Activated CD4-positive, CD25-positive, alpha-beta regulatory T cell (primary cell): ENCODE data around the gene POC5.
"Not testable (repeated sequence)": the region's sequence is repeated elsewhere in the genome, so short reads cannot be mapped to it uniquely, and the experiment has no call there.

Source experiments
- DNase-seq, 4 experiments: peaks; one replicate each; lab custom pipeline; 2025; lab: John Stamatoyannopoulos, UW

The POC5 gene, protein sequence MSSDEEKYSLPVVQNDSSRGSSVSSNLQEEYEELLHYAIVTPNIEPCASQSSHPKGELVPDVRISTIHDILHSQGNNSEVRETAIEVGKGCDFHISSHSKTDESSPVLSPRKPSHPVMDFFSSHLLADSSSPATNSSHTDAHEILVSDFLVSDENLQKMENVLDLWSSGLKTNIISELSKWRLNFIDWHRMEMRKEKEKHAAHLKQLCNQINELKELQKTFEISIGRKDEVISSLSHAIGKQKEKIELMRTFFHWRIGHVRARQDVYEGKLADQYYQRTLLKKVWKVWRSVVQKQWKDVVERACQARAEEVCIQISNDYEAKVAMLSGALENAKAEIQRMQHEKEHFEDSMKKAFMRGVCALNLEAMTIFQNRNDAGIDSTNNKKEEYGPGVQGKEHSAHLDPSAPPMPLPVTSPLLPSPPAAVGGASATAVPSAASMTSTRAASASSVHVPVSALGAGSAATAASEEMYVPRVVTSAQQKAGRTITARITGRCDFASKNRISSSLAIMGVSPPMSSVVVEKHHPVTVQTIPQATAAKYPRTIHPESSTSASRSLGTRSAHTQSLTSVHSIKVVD

DNA sequence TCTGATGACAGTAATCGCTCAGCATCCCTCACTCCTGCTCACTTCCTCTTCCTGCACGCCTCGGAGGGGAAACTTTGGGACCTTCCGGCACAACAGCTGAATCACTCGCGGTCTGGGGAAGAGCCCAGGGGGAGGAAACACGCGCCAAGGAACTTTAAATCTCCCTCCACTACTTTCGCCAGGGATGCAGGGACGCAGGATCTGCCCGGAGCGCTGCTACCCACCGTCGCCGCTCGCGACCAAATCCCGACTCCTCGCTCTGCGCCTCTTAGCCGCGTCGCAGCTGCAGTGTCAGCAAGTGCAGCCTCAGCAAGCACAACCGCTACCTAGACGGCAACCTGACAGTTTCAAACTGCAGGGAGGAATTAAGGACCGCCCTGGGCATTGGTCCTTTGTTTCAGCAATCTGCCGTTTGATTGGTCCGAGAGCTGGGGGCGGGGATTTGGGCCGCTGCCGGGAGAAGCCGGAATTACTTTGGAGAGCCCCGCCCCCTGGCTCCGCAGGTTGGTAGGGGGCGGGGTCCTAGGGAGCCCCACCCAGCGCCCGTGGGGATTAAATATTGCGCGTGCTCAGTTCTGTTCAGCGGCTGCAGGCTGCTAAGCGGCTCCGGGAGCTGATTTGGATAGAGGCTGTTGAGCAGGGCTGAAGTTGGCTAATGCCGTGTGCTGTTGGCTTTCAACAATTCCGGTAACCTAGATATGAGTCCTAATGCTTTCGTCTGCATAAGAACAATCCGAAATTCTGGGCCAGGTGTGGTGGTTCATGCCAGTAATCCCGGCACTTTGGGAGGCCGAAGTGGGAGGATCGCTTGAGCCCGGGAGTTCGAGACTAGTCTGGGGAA lies at the start of gene POC5:
Gene POC5 (minus strand): TSS at position 356 of the 841 bp plus-strand sequence. CDS start 4,500 bp downstream, outside the sequence.
- peak; percentile 94 to 99 (median 95) for DNase-seq

DNA sequence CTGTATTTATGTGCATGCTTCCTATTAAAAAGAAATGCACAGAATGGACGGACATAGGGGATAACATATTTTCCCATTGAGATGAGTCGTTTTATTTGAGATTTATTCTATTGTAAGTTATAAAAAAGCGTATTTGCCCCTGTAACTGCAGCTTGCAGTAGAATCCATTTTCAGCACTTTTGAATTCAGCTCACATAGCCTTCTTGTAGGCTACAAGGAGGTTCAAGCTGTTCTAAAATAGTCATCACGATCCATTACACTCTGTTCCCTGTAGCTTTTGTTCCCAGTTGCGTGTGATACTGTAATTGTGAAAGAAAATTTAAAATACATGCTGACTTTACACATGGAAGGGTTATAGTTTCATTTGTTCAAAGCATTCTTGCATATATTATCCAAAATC lies 40.9 kb upstream of the POC5 start:
- no peak for DNase-seq

DNA sequence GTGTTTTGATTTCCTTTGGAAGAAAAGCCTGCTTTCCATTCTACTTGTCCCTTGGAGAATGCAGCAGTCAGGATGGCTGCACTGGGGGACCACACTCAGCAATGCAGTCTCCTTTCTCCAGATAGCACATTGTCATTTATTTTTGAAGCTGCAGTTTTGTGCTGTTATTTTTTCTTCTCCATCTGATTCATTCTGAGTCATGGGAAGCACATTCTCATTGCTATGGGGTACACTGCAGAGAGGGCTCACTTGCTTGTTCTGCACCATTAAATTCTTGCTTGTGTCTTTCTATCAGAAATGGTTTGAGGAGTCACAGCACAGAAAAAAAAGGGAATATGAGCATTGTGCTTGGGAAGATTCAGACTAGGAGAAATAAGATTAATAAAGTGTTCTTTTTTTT lies 39.7 kb upstream of the POC5 start:
- DNase-seq, result no peak

DNA sequence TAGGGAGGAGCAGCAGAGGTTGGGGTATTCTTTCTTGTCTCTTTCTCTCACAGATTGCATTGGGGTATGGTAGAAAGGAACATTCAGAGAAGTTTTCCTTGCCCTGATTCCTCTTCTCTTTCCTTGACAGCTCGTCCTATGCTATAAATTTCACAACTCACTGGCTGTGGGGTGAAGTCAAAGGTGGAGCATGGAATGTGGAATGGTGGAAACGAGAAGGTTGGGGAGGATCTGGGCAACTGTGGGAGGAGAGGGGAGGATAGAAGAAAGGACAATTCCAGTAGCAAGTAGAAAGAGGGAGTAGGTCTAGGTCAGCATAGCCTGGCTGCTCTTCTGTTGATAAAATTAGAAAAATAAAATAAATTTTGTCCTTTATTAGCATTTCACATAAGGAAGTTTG lies 39.0 kb upstream of the POC5 start:
- DNase-seq, result no peak

DNA sequence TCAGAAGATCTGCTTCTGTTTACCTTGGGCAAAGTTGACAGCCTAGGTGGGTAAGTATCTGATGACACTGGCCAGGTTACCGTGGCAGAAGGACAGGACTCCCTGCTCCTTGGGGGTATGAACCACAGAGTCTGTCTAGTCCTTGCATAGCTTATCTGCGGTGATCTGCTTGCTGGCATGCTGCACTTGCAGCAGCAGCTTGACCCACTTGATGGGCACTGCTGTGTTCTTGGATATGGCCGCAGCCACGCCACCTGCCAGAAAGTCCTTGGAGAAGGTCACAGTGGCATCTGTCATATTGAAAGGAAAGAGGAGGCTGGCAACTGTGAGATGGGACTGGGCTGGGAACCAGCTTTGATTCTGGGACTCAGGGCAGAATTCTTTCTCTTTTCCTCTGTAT lies 35.9 kb upstream of the POC5 start:
- DNase-seq, result no peak

DNA sequence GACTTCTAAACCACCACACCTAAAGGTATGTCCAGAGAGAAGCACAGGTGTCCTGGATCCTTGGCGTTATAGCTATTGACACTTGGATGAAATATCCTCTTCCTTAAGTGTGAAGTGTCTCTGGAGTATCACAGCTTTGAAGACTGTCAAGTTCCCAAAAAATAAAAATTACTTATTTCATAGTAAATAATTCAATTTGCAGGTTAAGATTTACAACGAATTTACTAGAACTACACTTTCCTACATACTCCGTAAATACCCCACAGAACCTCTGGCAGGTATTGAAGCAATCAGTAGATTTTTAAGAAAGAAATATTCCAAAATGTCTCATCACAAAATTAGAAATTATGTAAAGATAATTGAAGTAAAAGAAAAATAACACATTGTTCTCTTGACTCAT lies 27.1 kb upstream of the POC5 start:
- DNase-seq, result no peak

DNA sequence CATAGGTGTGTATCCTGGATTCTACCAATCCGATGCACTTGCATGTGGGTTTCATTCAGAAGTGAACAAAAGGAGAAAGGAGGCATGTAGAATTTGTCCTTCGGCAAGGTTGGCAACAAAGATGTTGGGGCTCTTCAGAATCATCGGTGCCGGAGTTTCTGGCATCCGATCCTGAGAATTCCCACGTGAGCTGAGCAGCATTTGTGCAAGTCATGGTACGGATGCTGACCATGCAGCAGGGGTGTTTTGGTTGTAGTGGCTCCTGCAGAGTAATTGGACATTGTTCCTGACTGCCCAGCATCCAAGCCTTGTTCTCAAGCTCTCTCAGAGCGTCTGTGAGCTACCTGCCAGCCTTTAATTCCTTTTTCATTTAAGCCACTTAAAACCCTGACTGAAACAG lies 19.0 kb upstream of the POC5 start:
- no peak for DNase-seq

DNA sequence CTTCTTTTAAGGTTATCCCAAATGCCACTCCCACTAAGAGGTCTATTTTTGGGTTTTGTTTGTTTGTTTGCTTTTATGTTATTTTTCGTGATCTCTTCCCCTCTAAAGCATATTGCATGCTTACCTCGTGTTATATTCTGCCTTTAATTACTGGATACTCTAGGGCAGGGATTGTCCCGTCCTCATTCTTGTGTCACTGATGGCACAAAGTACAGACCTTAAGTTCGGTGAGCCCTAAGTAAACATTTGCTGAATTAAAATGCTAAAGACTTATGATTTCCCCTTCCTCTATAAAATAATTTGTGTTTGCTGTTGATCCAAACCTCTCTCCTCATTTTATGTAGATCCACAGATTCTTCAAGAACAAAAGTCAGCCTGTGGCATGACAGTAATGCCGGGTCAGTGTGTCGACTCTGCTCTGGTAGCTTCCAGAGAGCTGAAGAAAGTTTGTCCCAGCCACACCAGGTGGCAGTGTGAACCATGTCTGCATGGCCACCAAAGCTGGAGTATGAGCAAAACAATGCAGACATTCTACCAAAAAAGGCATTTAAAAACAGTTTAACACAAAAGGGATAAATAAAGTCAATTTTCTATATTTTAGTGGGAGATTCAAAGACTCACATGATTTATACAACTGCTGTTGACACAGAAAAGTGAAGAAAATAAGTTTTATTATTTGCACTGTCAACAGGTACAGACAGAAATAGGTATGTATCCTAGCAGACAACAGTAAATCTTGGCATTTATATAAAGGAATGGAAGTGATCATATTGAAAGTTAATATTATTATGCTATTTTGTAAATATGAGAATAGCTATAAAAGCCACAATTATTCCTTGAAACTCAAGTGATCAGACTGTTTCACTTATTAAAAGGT lies 17.9 kb upstream of the POC5 start:
- DNase-seq, result no peak

DNA sequence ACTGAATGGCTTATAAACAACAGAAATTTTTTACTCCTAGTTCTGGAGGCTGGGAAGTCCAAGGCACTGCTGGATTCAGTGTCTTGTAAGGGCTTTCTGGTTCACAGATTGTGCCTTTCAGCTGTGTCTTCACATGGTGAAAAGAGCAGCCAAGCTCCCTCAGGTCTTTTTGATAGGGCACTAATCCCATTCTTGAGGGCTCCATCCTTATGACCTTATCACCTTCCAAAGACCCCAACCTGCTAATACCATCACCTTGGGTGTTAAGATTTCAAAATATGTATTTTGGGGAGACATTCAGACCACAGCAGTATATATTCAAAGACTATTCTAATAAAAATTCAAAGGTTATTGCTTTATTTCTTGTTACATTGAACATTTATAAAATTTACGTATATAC lies 16.5 kb upstream of the POC5 start:
- no peak for DNase-seq

DNA sequence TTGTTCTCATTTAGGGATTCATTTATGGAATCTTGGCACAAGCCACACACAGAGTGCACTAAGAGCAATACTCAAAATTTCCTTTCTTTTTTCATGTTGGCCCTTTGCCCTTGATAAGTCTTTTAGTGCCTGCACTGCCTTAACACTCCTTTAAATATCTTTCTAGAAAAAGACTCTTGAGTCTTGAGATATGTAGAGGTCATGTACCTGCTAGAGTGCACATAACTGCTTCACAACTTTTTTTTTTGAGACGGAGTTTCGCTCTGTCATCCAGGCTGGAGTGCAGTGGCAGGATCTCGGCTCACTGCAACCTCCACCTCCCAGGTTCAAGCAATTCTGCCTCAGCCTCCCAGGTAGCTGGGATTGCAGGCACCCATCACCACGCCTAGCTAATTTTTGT lies 14.3 kb upstream of the POC5 start:
- not testable (repeated sequence) for DNase-seq

DNA sequence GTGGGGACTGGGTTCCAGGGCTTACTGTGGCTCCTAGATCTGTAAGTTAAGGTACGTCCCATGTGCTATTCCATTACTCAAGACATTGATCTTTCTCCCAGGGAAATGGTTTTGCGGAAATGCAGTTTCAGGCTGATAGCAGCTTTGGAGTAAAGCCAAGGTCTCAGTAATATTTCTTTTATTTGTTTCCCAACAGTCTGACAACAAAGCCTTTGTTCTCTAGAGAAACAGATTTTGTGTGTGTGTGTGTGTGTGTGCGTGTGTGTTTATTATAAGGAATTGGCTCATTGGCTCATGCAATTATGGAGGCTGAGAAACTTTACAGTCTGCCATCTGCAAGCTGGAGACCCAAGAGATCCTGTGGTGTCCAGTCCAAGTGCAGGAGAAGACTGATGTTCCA lies 12.1 kb upstream of the POC5 start:
- no peak for DNase-seq

DNA sequence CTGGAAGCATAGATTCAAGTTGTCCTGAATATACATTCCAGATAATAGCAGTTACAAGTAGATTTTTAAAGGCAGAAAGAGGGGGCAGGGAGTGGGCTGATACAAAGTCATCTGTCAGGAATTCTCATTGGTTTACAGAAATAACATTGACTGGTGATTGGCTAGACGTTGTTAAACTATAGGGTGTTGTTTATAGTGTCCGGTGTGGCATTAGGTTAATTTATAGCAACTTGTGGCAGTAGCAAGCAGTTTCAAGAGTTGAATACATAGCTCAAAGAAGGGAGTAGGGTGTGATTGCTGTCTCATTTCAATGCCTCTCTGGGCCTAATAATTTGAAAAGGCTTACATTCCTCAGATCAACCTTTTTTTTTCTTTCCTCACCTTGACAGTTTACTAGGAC lies 10.7 kb upstream of the POC5 start:
- DNase-seq, result no peak

DNA sequence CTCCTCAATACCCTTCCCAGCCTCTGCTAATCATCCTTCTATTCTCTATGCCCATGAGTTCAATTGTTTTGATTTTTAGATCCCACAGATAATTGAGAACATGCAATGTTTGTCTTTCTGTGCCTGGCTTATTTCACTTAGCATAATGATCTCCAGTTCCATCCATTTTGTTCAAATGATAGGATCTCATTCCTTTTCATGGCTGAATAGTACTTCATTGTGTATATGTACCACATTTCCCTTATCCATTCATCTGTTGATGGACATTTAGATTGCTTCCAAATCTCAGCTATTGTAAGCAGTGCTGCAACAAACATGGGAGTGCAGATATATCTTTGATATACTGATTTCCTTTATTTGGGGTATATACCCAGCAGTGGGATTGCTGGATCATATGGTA lies 9.0 kb upstream of the POC5 start:
- not testable (repeated sequence) for DNase-seq

DNA sequence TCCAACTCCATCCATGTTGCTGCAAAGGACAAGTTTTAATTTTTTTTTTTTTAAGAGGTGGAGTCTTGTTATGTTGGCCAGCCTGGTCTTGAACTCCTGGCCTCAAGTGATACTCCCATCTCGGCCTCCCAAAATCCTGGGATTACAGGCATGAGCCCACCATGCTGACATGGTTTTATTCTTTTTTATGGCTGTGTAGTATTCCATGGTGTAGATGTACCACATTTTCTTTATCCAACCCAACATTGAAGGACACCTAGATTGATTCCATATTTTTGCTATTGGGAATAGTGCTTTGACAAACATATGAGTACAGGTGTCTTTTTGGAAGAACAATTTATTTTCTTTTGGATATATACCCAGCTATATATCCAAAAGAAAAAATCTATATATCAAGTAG lies 6.1 kb upstream of the POC5 start:
- no peak for DNase-seq

DNA sequence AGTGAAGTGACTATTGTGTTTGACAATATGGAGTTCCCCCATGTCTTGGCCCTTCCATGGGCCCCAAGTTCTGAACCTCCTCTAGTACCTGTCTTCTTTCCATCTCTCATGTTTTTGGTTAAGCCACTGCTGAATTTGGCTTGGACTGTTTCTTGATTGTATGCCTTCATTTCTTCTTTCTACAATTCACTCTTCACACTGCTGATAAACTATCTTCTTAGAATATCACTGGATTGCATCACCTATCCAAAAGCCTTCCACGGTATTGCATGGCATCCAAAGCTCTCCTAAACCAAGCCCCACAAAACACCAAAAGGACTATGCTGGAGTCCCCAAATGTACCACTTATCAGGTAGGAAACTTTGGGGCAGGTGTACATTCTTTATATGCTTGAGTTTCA lies 4.3 kb upstream of the POC5 start:
- no peak for DNase-seq

DNA sequence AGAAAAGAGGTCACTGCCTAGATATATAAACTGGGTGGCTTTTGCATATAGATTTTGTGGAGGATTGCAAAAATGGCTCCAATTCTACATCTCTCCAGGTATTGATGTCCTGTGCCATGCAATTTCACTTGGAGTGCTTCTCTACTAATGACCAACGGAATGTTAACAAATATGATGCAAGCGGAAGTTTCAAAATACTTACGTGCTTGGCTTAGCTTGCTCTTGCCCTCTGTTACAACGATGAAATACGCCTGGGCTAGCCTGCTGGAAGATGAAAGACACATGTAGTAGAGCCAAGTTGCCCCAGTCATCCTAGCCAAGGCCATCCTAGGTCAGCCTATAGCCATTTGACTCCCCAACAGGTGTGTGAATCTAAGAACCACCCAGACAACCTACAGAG lies 3.6 kb upstream of the POC5 start:
- DNase-seq, result no peak

DNA sequence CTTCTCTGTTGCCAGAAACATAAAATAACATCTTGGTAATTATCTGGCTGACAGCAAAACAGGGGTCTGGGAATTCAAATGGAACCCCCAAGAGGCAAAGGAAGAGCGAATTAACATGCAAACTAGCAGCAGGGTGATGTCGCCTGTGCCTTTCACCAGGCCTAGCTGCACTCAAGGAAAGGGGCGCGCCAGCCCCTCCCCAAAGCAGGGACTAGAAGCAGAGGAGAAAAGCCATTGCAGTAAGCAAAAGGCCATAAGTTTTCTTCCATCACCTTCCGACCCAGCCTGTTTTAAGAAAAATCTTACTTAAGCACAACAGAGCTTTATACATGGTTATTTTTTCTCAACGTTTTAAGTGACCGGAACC lies 539 bp downstream of the POC5 start:
- DNase-seq, result no peak

DNA sequence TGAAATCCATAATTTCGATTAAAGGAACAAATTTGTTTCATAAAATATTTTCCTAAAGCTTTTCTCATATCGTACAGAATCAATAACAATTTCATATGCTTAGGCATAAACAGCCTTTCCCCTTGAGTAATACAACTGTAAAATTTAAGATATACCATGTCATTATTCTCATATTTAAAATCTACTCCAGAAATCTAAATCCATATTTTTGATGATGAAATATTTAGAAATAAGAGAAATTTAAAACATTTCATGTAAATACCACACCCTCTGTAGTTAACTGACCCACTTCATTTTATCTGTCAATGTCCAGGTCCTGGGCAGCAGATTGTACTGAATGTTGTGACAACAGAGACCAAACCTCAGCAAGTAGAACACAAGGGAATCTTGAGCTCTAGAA lies 5.1 kb downstream of the POC5 start:
- DNase-seq, result no peak

DNA sequence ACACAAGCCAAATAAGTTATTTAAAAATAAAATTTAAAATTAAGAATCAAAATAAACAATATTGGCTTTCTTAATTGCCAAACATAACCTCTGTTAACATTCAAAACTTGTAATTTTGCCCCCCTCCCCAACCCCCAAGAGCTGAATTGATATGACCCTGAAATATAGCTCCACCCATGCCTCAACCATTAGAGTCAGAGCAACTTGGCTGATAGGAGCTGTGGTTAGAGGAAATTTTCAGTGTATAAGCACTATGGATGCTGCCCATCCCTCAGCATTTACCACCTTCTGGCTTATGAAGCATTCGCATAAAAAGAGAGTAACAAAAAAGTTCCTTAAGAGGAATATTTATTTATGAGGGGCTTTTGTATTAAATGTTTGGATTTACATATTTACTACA lies 6.1 kb downstream of the POC5 start:
- no peak for DNase-seq

DNA sequence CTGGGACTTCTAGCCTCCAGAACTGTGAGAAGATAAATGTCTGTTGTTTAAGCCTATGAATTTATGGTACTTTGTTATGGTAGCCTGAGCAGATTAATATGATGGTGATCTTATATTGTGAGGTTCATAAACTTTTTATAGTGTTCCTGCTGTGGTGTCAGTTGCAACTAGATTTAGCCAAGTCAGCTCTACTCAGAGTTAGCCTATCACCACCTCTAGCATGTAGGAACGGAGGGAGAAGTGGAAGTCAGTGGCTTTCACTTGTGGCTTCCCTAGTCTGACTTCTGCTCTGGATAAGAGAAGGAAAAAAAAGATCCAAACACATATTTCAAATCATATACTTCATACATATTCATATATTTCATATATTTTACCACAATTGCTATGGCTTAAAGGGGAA lies 6.6 kb downstream of the POC5 start:
- DNase-seq, result no peak

DNA sequence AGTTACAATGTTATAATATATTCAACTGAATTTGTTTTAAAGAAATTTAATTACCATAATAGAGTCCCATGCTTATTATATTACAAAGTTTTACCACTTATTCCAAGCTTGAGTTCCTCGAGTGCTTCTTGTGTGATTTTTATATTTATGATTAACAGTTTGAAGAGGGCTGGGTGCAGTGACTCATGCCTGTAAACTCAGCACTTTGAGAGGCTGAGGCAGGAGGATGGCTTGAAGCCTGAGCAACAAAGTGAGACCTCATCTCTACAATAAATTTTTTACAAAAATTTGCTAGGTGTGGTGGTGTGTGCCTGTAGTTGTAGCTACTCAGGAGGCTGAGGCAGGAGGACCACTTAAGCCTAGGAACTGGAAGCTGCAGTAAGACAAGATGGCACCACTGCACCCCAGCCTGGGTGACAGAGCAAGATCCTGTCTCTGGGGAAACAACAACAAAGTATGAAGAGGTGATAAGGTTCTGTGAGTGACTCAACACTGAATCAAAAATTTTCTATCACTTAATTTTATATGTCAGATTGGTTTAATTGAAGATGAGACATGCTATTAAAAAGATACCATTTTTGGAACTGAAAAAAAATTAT lies 9.2 kb downstream of the POC5 start:
- no peak for DNase-seq

DNA sequence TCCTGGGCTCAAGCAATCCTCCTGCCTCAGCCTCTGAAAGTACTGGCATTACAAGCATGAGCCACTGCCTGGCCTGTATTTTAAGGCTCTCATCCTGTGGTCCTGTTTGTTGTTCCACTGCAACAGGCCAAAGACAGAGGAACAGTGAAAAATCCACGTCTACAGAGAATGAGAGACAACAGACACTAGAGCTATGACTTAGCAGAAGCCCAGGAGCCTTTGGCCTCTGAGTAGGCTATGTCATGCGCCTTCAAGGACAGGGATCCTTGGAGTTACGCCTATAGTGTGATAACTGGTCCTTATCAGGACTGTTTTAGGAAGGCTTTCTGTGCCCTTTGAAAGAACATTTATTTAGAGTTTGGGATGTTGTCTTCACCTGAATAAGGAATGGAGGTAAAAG lies 10.5 kb downstream of the POC5 start:
- no peak for DNase-seq
